Fibroblast of pulmonary artery (primary cell): Measurements from ENCODE around the gene MYNN.
"Not testable (repeated sequence)": the region's sequence is repeated elsewhere in the genome, so short reads cannot be mapped to it uniquely, and the experiment has no call there.

Experiments
- DNase-seq: peaks from one replicate; pipeline ENCODE4 v3.0.0-alpha.2; 2010; ENCODE audit warnings: low read depth
- H3K4me3 ChIP-seq: replicated peaks from 2 replicates; pipeline ENCODE4 v1.5.1; 2011; ENCODE audit warnings: low read depth, mild to moderate bottlenecking, control low read depth, low read length, moderate library complexity
- TF ChIP-seq, protein P1 (sequence below): IDR thresholded peaks from 2 replicates; pipeline ENCODE4 v1.5.1; 2011; ENCODE audit warnings: mild to moderate bottlenecking, control low read depth, low read length, inconsistent platforms; ENCODE audit errors: missing control alignments

The MYNN gene

DNA sequence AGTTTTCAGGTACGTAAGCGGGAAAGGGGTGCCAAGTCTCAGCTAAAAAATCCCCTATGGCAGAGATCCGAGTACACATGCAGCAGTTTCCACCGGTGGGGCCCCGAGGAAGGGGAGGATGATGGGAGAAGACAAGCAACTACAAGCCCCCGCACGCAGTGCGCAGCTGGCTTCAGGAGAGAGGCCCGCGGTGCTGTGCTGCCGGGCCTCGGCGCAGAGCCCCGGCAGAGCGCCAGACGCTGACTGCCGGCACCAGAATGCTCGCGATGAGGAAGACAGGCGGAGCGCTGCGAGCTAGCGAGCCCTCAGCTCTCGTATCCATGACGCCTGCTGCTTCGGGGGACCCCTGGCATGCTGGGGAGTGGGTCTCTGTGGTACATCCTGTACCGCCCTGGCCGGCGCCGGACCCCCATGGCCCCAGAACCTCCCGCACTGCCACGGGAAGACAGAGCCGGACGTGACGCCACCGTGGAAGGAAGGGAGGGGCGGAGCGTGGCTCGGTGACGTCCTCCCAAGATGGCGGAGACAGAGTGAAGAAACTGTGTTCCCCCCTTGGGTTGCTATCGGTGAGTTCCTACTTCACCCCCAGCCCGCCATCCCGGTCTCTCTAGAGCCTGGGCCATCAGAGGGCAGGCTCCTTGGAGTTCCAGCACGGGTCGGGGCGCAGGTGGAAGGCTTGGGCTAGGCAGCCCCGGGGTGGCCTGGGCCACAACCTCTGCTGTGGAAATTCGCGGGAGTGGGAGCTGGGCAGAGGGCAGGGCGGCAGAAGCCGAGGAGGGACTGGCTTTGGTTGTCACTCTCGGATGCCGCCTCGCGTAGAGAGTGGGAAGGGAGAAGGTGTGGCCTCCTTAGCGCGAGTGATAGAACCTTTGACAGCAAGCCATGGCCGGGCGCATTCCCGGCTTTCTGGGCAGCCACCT is at the start of gene MYNN:
Gene MYNN (plus strand): TSS at position 500 of the 920 bp plus-strand sequence. CDS start 900 bp downstream, outside the sequence.
- DNase-seq: peak; percentile 92
- H3K4me3 ChIP-seq: peak within 1 kb of the TSS; percentile 93
- TF ChIP-seq, protein P1, sequence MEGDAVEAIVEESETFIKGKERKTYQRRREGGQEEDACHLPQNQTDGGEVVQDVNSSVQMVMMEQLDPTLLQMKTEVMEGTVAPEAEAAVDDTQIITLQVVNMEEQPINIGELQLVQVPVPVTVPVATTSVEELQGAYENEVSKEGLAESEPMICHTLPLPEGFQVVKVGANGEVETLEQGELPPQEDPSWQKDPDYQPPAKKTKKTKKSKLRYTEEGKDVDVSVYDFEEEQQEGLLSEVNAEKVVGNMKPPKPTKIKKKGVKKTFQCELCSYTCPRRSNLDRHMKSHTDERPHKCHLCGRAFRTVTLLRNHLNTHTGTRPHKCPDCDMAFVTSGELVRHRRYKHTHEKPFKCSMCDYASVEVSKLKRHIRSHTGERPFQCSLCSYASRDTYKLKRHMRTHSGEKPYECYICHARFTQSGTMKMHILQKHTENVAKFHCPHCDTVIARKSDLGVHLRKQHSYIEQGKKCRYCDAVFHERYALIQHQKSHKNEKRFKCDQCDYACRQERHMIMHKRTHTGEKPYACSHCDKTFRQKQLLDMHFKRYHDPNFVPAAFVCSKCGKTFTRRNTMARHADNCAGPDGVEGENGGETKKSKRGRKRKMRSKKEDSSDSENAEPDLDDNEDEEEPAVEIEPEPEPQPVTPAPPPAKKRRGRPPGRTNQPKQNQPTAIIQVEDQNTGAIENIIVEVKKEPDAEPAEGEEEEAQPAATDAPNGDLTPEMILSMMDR: peak; percentile 7

DNA sequence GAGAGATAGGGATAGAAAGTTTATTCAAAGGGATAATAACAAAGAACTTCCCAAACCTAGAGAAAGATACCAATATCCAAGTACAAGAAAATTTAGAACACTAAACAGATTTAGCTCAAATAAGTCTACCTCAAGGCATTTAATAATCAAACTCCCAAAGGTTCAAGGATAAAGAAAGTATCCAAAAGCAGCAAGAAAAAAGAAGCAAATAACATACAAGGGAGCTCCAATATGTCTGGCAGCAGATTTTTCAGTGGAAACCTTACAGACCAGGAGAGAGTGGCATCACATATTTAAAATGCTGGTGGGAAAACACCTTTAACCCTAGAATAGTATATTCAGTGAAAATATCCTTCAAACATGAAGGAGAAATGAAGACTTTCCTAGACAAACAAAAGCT is 41.3 kb upstream of the MYNN start:
- not testable (repeated sequence) for DNase-seq, H3K4me3 ChIP-seq

DNA sequence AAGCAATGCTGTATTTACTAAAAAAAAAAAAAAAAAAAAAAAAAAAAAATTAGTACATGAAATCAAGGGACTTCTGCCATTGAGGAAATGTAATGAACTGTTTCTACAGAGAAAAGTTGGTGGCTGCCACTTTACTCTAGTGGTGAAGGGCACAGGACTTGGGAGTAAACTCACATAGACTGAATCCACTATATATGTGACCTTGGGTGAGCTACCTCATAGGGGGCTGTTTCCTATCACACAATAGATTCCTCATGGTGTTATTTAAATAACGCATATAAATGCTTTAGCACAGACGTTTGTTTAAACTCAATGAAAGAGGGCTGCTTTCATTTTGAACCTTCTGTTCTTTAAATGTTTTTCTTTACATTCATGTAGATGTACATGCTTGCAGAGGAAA is 34.1 kb upstream of the MYNN start:
- no peak for DNase-seq
- no peak overlapping the region for H3K4me3 ChIP-seq
- TF ChIP-seq, protein P1: no peak

DNA sequence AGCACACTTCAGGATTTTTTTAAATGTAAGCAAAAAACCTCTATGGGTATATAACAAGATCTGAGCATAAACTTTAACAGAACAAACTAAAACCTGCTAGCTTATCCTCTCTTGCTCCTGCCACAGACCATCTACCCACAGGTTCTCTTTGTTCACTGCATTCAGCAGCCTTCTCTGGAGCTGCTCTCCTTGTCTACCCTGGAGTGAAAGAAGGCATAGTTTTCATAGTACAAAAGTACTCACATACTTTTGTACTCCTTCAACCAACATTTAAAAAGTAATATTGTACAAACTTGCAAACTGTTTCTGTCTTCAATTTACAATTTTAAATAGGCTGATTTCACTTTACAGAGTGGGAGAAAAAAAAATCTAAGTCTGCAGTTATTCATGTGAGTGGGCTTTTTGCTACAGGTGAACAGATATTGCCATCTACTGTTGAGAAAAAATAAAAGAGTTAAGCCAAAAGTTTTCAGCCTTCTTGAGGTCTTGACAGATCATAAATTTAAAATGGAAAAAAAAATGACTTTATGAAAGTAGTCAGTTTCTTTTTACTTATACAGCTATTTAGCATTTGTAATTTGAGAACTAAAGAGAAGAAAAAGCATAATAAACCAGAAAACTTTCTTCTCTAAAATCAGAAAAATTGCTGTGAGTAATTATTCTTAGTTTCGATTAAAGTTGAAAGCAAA is 28.7 kb upstream of the MYNN start:
- TF ChIP-seq, protein P1: peak; percentile 48
- no peak overlapping the region for H3K4me3 ChIP-seq
- peak; percentile 61 for DNase-seq

DNA sequence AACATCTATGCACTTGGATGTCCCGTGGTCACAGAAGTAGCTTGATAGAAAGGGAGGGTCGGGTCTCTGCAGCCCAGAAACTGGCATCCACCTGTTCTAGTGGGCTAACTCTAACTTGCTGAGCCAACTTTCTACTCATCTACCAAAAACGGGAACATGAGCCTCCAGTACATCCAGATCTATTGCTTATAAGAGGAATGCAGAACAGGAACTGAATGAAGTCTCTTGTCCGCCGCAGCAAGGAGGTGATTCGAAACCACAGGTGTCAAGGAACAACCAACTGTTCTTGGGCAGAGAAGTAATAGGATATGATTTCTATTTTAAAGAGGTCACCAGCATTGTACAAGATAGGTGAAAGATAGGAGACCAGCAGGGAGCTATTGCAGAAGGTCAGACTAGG is 26.3 kb upstream of the MYNN start:
- no peak for DNase-seq
- no peak overlapping the region for H3K4me3 ChIP-seq
- TF ChIP-seq, protein P1: no peak

DNA sequence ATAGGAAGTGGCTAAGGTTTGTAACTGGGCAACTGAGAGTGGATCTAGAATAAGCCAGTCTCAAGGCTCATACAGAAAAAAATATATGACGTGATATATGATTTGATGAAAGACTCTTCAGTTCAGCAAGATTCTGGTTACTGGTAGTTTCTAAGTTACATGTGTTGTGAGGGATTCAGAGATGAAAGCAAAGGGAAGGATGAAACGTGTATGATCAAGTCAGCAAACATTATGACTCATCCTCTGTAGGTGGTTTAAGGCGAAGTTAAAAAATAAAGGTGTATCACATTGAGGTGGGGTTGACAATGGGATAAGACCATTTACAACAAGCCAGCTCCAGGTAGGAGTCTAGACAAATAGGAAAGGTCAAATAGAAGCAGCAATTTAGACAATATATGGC is 24.5 kb upstream of the MYNN start:
- H3K4me3 ChIP-seq: no peak overlapping the region
- TF ChIP-seq, protein P1: no peak
- DNase-seq: no peak

DNA sequence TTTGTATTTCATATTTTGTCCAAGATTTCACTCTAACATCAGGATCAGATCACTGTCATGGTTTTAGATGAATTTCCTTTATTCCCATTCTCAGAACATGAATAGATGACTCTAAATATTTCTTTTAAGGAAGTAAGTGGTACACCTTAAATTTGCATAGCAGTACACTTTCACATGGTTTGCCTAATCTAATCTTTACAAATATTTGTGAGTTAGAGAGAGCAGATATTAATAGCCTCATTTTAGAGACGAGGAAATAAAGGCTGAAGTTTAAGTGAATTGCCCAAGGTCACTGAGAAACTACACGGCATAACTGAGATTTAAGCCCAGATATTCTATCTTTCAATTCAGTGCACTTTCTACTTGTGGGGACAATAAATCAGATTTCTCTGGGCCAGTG is 22.5 kb upstream of the MYNN start:
- no peak overlapping the region for H3K4me3 ChIP-seq
- TF ChIP-seq, protein P1: no peak
- no peak for DNase-seq
